DND-41 (cell line): ENCODE data around the gene PXK.

Experiments used
- EZH2 ChIP-seq: IDR thresholded peaks from 3 replicates; pipeline ENCODE4 v1.6.1; 2012; ENCODE audit warnings: borderline replicate concordance, low read depth, mild to moderate bottlenecking, moderate library complexity, low read length, inconsistent platforms; ENCODE audit not compliant: severe bottlenecking
- TF ChIP-seq, protein P1 (sequence below): IDR thresholded peaks from 2 replicates; pipeline ENCODE4 v1.5.1; 2012; ENCODE audit warnings: borderline replicate concordance, low read length, moderate library complexity, mild to moderate bottlenecking; ENCODE audit not compliant: poor library complexity, severe bottlenecking; ENCODE audit errors: extremely low read depth

DNA sequence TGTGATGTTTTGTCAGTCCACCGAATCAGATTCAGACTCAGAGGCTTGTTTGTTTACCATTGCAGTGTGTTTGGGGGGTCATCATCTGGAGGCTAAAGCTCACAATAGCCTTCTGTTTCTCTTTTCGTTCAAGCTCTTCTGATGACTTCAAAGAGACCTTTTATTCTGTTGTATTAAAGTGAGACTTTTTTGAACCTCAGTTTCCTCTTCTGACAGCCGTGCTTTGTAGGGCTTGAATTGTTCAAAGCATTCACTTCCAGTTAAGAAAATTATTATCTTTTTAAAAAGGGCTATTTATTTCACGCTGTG lies 1.3 kb downstream of the PXK start:
- TF ChIP-seq, protein P1, sequence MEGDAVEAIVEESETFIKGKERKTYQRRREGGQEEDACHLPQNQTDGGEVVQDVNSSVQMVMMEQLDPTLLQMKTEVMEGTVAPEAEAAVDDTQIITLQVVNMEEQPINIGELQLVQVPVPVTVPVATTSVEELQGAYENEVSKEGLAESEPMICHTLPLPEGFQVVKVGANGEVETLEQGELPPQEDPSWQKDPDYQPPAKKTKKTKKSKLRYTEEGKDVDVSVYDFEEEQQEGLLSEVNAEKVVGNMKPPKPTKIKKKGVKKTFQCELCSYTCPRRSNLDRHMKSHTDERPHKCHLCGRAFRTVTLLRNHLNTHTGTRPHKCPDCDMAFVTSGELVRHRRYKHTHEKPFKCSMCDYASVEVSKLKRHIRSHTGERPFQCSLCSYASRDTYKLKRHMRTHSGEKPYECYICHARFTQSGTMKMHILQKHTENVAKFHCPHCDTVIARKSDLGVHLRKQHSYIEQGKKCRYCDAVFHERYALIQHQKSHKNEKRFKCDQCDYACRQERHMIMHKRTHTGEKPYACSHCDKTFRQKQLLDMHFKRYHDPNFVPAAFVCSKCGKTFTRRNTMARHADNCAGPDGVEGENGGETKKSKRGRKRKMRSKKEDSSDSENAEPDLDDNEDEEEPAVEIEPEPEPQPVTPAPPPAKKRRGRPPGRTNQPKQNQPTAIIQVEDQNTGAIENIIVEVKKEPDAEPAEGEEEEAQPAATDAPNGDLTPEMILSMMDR, result no peak
- TF ChIP-seq EZH2, result no peak
